ENCODE data around the gene RFNG. TPM values are rescaled to one million over a fixed set of nuclear protein-coding genes. Genes with fewer than 3 reads are reported as not detected.

RFNG gene
- polyA plus RNA-seq, 1 donor (not counting 4 experiments of a cell fraction or from before 2014, with no cell fraction given), result 10.2 TPM

DNA sequence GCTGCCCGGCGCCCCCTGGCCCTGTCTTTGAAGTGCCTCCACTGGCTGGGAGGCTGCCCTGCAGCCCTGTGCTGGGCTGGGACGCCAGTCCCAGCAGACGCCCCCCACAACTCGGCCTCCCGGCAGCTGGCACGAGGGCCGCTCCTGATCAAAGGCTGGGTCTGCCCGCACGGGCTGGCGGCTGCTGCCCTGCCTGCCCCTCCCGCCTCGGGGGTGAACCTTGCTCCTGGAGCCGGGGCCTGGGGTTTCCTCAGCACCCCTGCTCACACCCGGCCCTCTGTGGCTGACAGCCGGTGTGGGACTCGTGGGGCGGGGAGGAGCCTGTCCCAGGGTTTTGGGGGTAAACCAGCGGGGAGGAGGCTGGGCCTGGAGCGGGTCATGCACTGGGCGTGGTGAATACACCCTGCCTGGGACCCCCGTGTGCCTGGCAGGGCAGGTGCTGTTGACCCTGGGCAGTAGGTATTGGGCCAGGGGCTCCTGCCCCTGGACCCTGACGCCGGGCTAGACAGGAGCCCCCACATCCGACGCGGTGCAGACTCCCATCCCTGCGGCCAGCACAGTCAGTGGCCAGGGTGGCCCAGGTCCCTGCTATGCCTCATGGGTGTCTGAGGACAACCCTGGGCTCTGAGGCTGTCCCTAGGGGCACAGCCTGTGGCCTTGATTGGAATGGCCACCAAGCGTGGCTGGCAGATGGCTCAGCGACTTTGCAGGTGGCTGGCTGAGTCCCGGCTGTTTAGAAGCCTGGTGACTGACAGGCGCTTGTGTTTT is 50.6 kb downstream of the RFNG start:
- Histone ChIP-seq H3K79me2 (ENCODE audit: control insufficient read depth, insufficient read depth, low read length) (no peaks in the 10 kb centered on the region), H4K20me1 (ENCODE audit: control insufficient read depth, extremely low read depth, insufficient read depth, low read length) (no peaks in the 10 kb centered on the region), H3K36me3 (ENCODE audit: control insufficient read depth in 2 of 2, extremely low read depth in 1 of 2, insufficient read depth in 2 of 2, low read length in 2 of 2) (no peaks in the 10 kb centered on the region), H3K27me3 (ENCODE audit: control insufficient read depth, extremely low read depth, insufficient read depth, low read length) (no peaks in the 10 kb centered on the region), H3K4me2 (ENCODE audit: control insufficient read depth, extremely low read depth, insufficient read depth, low read depth, low read length) (no peak overlapping the region), H3K9me1 (ENCODE audit: control insufficient read depth, extremely low read depth, insufficient read depth, low read length) (peaks cover 2% of the 10 kb centered on the region), H3K4me3 (ENCODE audit: control insufficient read depth in 2 of 3, extremely low read depth in 1 of 3, insufficient read depth in 2 of 3, low read depth in 1 of 3, low read length in 3 of 3) (no peak overlapping the region), H3K27ac (ENCODE audit: control insufficient read depth, insufficient read depth, low read length) (no peak overlapping the region), H3K4me1 (ENCODE audit: control insufficient read depth, extremely low read depth, insufficient read depth, low read length) (peaks cover 22% of the 10 kb centered on the region), H3K9me3 (ENCODE audit: control insufficient read depth, low read depth, low read length) (no peaks in the 10 kb centered on the region), H3K9ac (ENCODE audit: control insufficient read depth, extremely low read depth, insufficient read depth, low read length) (no peak overlapping the region), H2AFZ (ENCODE audit: control insufficient read depth, low read length) (no peak overlapping the region)
- no peak for DNase-seq (ENCODE audit: low read depth, low spot score)
- TF ChIP-seq, protein P1, sequence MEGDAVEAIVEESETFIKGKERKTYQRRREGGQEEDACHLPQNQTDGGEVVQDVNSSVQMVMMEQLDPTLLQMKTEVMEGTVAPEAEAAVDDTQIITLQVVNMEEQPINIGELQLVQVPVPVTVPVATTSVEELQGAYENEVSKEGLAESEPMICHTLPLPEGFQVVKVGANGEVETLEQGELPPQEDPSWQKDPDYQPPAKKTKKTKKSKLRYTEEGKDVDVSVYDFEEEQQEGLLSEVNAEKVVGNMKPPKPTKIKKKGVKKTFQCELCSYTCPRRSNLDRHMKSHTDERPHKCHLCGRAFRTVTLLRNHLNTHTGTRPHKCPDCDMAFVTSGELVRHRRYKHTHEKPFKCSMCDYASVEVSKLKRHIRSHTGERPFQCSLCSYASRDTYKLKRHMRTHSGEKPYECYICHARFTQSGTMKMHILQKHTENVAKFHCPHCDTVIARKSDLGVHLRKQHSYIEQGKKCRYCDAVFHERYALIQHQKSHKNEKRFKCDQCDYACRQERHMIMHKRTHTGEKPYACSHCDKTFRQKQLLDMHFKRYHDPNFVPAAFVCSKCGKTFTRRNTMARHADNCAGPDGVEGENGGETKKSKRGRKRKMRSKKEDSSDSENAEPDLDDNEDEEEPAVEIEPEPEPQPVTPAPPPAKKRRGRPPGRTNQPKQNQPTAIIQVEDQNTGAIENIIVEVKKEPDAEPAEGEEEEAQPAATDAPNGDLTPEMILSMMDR (optimal IDR thresholded peaks at IDR 0.05 in 1 of 3, IDR thresholded peaks at IDR 0.05 in 1 of 3, conservative IDR thresholded peaks at IDR 0.05 in 1 of 3; ENCODE audit: extremely low read depth in 1 of 3, insufficient read depth in 2 of 3, low read length in 3 of 3), result no peak
- TF ChIP-seq EZH2 (IDR thresholded peaks at IDR 0.05; ENCODE audit: low read length), result no peak
- dilution Hi-C loops (cut with MboI; ENCODE audit: extremely low pct_ligation_motif_present, low sequenced_read_pairs), result no loop called here
- no peak for FAIRE-seq

DNA sequence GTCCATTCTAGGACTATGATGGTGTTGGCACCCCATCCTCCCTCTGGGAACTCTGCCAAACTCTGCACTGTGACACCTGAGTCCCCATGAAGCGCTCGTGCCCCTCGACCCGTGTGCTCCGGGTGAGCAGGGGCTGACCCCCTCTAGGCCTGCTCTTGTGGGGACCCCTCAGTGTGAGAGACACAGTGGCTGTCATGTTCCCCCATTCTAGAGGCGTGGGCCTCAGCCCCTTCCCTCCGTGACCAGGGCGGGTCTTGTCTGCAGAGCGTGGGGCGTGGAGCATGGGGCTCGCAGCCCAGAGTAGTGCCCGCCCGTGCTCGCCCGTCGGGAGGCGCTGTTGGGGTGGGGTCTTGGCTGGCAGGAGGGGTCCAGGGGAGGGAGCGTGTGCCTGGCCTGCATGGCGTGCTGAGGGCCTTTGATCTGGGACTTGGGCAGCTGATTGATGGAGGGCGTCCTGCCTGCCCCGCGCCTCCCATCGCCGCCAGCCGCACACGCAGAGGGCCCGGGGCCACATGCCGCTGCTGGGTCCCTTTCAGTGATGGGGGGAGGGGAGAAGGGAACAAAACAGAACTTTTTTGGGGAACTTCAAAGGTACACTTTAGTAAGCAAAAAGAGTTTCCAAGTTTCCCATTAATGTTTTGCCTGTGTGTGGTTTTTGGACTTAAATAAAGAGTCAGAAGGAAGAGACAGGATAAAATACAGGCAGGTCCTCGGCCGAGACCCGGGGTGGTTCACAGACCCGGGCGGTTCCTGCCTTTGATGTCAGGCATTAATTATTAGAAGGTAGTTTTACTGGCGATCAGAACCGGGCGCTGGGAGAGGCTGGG is 51.4 kb downstream of the RFNG start:
- DNase-seq (ENCODE audit: low read depth, low spot score) (no peak), FAIRE-seq (no peak)
- Histone ChIP-seq H3K79me2 (ENCODE audit: control insufficient read depth, insufficient read depth, low read length) (no peaks in the 10 kb centered on the region), H3K4me3 (ENCODE audit: control insufficient read depth in 2 of 3, extremely low read depth in 1 of 3, insufficient read depth in 2 of 3, low read depth in 1 of 3, low read length in 3 of 3) (no peak overlapping the region), H3K9ac (ENCODE audit: control insufficient read depth, extremely low read depth, insufficient read depth, low read length) (no peak overlapping the region), H3K4me2 (ENCODE audit: control insufficient read depth, extremely low read depth, insufficient read depth, low read depth, low read length) (no peak overlapping the region), H3K27ac (ENCODE audit: control insufficient read depth, insufficient read depth, low read length) (no peak overlapping the region), H4K20me1 (ENCODE audit: control insufficient read depth, extremely low read depth, insufficient read depth, low read length) (no peaks in the 10 kb centered on the region), H2AFZ (ENCODE audit: control insufficient read depth, low read length) (no peak overlapping the region), H3K4me1 (ENCODE audit: control insufficient read depth, extremely low read depth, insufficient read depth, low read length) (peaks cover 19% of the 10 kb centered on the region), H3K9me3 (ENCODE audit: control insufficient read depth, low read depth, low read length) (no peaks in the 10 kb centered on the region), H3K36me3 (ENCODE audit: control insufficient read depth in 2 of 2, extremely low read depth in 1 of 2, insufficient read depth in 2 of 2, low read length in 2 of 2) (no peaks in the 10 kb centered on the region), H3K9me1 (ENCODE audit: control insufficient read depth, extremely low read depth, insufficient read depth, low read length) (peaks cover 2% of the 10 kb centered on the region), H3K27me3 (ENCODE audit: control insufficient read depth, extremely low read depth, insufficient read depth, low read length) (no peaks in the 10 kb centered on the region)
- dilution Hi-C loops (cut with MboI; ENCODE audit: extremely low pct_ligation_motif_present, low sequenced_read_pairs), result no loop called here
- TF ChIP-seq, protein P1 (optimal IDR thresholded peaks at IDR 0.05 in 1 of 3, IDR thresholded peaks at IDR 0.05 in 1 of 3, conservative IDR thresholded peaks at IDR 0.05 in 1 of 3; ENCODE audit: extremely low read depth in 1 of 3, insufficient read depth in 2 of 3, low read length in 3 of 3), result no peak
- TF ChIP-seq EZH2 (IDR thresholded peaks at IDR 0.05; ENCODE audit: low read length), result no peak

Measured in keratinocyte (primary cell).